Measurements from ENCODE around the gene CTSH. TPM values are rescaled to one million over a fixed set of nuclear protein-coding genes. Genes with fewer than 3 reads are reported as not detected.

The CTSH gene, protein sequence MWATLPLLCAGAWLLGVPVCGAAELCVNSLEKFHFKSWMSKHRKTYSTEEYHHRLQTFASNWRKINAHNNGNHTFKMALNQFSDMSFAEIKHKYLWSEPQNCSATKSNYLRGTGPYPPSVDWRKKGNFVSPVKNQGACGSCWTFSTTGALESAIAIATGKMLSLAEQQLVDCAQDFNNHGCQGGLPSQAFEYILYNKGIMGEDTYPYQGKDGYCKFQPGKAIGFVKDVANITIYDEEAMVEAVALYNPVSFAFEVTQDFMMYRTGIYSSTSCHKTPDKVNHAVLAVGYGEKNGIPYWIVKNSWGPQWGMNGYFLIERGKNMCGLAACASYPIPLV
- 8.2 and 27.5 TPM in 2 replicates for total RNA-seq (2014; rRNA removed; shearing (Covaris generic))

GRCh38 chr15:78944669-78945407 is at the start of gene CTSH:
TSS of gene CTSH (minus strand) at chr15:78945046. CDS start at chr15:78944981, 65 bp downstream.
- DNase-seq (ENCODE audit: low read depth) = peak; percentile 71

DNA sequence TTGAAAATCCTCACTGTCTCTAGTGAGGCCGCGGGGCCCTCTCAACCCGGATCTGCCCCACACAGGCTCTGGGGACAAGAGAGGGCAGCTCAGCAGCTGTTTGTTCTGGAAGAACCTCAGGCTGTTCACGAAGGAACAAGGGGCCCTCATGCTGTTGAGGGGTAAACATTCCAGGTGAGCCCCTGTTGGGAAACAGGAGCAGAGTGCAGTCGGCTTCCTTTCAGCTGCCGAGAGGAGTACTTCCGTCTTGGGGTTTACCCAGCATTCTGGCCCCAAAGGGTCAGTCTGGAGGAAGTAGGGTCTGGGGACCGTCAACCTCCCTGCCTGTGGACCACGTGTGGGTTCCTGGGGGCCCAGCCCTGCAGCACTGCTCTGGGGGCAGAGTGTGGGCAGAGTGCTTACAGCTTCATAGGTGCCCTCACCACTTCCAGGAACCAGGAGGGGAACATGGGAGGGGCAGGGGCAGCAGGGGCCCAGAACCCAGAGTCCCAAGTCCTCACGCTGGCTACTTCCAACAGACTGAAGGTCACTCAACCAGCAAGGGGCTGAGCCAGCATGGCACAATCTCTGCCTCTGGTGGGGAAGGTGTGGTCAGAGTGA is 49.2 kb upstream of the CTSH start:
- no peak for DNase-seq (ENCODE audit: low read depth)

GRCh38 chr15:78993257-78993930 is 48.5 kb upstream of the CTSH start:
- no peak for DNase-seq (ENCODE audit: low read depth)

DNA sequence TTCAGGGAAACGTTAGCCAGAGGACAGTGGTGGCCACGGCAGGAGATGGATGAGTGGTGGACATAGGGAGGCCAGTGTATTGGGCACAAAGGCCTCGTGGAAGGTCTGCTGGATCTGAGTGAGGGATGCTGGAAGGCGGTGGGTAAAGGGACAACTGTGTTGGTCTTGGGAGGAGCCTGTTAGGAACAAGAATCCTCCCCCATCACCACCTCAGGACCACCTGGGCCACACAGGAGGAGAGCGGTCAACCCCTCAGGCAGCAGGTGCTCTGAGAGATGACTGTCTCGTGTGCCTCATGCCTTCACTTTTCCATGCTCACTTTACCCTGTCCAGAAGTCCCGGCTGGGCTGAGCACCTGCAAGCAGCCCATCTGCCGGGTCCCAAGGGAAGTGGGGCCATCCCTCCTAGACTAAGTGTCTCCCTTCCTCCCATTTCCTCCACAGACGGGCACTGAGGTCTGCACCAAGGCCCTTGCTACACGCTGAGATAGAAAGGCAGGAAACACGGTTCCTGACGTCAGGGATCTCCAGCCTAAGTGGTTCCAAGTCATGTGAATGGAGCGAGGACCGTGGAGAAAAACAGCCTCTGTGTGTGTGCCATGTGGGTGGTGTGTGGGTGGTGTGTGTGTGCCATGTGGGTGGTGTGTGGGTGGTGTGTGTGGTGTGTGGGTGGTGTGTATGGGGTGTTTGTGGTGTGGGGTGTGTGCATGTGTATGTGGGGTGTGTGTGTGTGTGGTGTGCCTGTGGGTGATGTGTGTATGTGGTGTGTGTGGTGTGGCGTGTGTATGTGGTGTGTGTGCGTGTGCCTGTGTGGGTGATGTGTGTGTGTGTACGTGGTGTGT is 47.8 kb upstream of the CTSH start:
- DNase-seq (ENCODE audit: low read depth) = no peak

DNA sequence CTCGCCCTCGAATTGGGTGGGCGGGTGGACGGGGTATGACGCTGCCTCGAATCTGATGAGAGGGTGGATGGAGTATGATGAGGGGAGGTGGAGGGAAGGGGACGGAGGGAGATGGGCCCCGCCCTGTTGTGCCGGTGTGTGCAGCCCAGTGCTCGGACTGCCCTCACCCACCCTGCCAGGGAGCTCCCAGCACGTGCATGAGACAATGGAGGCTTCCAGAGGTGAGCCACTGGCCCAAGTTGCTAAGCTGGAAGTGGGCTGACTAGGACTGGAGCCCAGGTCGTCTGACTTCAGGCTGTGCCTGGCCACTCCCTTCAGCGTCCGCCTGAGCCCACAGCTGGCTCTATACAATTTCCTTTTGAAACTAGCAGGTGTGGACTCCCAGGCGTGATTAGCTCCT is 47.0 kb upstream of the CTSH start:
- DNase-seq (ENCODE audit: low read depth) = no peak

GRCh38 chr15:78991476-78991875 is 46.6 kb upstream of the CTSH start:
- no peak for DNase-seq (ENCODE audit: low read depth)

DNA sequence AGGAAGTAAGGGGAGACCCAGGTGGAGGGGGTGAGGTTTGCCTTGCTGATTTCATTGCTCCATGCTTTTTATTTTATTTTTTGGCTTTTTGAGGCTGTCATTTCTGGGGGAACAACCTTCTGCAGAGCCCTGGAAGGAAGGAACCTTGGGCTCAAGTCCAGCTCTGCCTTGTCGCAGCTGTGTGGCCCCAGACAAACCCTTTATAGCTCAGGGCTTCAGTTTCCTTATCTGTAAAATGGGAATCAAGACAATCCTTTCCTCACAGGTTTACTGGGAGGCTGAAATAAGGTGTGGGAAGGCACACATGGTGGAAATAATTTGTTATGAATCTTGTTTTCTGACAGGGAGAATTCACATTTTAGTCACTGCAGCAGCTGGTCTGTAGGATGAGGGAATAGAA is 45.4 kb upstream of the CTSH start:
- no peak for DNase-seq (ENCODE audit: low read depth)

DNA sequence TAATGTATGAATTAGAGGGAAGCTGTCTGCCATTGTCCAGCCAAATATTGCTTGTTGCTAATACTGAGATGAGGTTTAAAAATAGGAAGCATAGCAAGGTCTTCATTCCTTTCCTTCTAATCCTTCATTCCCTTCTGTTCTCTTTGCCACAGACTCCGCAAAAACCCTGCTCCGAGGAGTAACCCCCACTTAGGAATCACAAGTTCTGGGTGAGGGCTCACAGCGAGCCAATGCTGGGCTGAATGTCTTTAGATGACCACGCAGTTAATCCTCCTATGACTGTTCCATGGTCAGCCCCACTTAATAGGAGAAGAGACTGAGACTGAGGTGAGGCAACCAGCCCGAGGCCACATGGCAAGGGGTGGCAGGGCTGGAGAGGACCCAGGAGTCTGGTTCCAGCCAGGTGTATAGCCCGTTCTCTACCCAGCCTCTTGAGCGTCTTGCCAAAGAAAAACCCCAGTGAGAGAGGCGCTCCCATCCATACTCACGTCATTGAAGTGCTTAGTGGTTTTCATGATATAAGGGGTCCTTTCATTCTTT is 44.9 kb upstream of the CTSH start:
- DNase-seq (ENCODE audit: low read depth) = no peak

- DNase-seq (ENCODE audit: low read depth) = peak; percentile 94
Measured at GRCh38 chr15:78988361-78988911, 43.6 kb upstream of the CTSH start.

GRCh38 chr15:78987556-78988360 is 42.9 kb upstream of the CTSH start:
- DNase-seq (ENCODE audit: low read depth) = no peak

DNA sequence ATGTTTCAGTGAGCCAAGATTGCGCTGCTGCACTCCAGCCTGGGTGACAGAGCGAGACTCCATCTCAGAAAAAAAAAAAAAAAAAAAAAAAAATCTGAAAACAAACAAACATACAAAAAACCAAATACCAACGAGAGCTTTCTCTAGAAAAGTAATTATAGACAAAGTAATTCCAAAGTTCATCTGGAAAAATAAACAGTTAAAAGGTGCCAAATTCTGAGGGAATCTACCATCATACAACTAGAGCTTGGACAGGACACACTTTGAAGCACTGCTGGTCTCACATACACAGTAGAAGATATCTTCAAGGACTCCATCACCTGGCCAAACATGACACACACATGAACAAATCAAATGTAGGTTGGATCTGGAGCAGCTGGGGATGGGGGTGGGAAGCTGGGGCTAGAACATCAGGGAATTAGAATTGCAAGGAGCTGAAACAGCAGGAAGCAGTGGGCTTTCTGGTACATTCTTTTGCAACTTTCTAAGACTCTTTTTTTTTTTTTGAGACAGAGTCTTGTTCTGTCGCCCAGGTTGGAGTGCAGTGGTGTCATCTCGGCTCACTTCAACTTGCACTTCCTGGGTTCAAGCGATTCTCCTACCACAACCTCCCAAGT is 41.1 kb upstream of the CTSH start:
- DNase-seq (ENCODE audit: low read depth) = no peak

DNA sequence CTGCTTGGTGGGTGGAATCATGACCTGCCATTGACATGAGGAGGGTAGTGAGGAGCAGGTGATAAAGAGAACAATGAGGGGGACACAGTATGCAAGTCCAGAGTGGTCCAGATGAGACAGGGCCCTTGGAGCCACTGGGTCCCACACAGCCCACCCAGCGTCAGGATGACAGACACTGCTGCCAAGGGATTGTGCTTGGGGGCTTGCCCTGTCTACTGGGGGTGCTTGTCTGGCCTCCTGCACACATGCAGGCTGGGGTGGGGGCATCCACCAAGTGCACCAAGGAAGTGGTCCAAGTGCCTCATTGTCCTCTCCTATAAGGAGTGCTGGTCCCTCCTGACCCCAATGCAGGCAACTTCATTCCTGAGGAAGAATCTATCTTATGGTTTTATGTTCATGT is 39.2 kb upstream of the CTSH start:
- DNase-seq (ENCODE audit: low read depth) = no peak

GRCh38 chr15:78983146-78983918 is 38.5 kb upstream of the CTSH start:
- no peak for DNase-seq (ENCODE audit: low read depth)

DNA sequence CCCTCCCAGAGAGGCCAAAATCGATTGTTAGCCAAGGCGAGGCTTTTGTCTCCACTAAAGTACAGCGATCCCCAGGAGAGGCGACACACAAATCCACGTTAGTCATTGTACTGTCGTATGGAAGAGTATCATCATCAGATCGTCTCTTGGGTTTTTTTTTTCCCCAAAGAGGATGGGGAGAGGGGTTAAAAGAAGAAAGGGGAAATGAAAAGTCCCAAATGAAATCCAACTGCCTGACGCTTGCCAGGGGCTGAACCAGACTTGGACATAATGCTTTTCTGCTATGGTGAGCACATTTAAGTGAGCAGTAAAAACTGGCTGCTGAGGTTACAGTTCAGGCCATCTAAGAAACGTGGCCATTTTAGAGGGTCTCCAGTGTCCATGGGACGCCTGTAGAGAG is 37.9 kb upstream of the CTSH start:
- no peak for DNase-seq (ENCODE audit: low read depth)

DNA sequence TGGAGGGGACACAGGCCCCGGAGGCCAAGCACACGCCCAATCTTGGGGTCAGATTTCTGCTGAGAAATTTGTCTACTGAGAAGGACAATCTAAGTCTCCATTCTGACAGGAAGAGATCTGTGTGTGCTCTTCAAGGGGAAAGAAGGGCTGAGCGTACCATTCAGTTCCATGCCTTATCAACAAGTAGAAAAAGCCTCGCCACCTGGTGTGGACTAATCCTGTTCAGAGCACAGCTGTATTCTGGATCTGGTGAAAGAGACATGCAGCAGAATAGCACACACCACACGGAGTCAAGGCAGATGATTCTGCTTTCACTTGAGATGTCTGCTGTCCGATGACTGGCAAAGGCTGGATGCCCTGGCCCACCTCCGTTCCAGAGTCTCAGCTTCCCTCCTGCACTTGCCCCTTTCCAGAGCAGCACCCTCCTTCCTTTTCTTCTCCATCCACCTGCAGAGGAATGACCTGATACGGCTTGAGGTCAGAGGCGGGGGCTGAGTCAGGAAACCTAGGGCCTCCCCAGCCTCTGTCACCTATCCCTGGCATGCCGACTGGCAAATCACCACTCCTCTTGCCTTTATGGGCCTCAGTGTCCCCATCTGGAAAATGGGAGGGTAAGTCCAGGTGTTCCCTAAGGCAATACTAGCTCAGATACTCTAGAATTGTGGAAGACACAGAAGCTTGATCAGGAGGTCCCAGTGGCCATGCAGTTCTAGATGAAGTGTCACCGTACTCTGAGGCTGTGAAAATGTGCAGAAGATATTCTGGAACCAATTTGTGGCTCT is 36.9 kb upstream of the CTSH start:
- DNase-seq (ENCODE audit: low read depth) = no peak

DNA sequence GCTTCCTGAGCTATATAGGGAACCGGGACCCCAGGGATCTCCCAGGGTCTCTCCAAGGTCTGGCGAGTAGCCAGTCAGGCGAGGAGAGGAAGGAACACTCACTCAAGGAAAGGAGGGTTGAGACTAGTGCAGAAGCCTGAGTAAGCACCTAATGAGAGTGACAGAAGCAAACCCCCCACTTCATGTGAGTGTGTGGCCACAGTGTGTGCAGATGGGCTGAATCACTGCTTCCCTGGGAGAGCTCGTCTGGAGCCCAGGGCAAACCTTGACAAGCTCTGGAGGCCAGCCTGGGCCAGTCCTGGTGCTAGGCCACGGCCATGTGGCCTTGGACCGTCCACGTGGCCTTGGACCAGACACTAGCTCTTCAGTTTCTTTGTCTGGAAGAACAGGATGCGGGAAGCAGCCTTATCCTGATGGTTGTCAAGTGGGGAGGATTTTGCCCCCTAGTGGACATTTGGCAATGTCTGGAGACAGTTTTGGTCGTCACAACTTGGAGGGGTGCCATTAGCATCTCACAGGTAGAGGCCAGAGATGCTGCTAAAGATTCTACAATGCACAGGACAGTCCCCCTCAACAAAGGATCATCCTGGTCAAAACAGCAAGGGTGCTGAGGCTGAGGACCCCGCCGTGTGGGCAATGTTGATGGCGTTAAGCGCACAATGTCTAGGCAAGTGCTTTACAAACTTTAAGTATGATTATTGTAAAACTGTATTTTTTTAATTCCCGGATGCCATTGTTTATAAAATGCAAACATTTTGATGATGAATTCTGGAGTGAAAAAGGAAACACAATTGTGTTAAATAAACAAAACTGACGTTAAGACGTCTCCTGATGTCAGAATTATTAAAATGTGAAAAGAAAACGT is 34.8 kb upstream of the CTSH start:
- DNase-seq (ENCODE audit: low read depth) = peak; percentile 80

Data from Daoy (cell line).